Thoracic aorta (tissue), 2 donors: ENCODE data around the gene PISD. TPM values are rescaled to one million over a fixed set of nuclear protein-coding genes. Genes with fewer than 3 reads are reported as not detected.
A peak's percentile ranks its signal among the peaks of the same experiment; 100 is the strongest.

ENCODE experiments used
- ATAC-seq: fragments of 150-250 bp; one replicate; pipeline ENCODE4 v1.8.0; 2017; ENCODE audit warnings: low read depth; ENCODE audit not compliant: insufficient number of reproducible peaks, low FRiP score
- DNase-seq: peaks from one replicate; pipeline ENCODE4 v3.0.0-alpha.2; 2020; ENCODE audit warnings: low spot score
- H3K27ac ChIP-seq, 2 donors: fragments of 200-600 bp; sonication (generic); 1 replicate in 1 of 2; 2 replicates in 1 of 2; pipeline ENCODE4 v1.5.1; 2016; ENCODE audit warnings: mild to moderate bottlenecking in 2 of 2, moderate library complexity in 2 of 2
- H3K27me3 ChIP-seq: fragments of 200-600 bp; sonication (generic); replicated peaks from 2 replicates; pipeline ENCODE4 v1.6.0; 2016; ENCODE audit warnings: mild to moderate bottlenecking; ENCODE audit not compliant: insufficient read depth
- H3K36me3 ChIP-seq: fragments of 200-600 bp; sonication (generic); one replicate; pipeline ENCODE4 v1.5.1; 2016
- H3K4me1 ChIP-seq, 2 donors: fragments of 200-600 bp; sonication (generic); 1 replicate in 1 of 2; 2 replicates in 1 of 2; pipeline versions ENCODE4 v1.5.1 to v1.6.0; 2016; ENCODE audit warnings: low read depth in 2 of 2, mild to moderate bottlenecking in 1 of 2; ENCODE audit not compliant: control insufficient read depth in 1 of 2
- H3K4me3 ChIP-seq: fragments of 200-600 bp; sonication (generic); 2 replicates; pipeline ENCODE4 v1.5.1; 2016; ENCODE audit warnings: mild to moderate bottlenecking
- H3K9me3 ChIP-seq: fragments of 200-600 bp; sonication (generic); 2 replicates; pipeline ENCODE4 v1.5.1; 2016
- total RNA-seq, 2 donors: library from RNA; depleted of rRNA; stranded (reverse); fragments of >200 nt; gene quantifications; one replicate each; pipeline versions ENCODE4 v1.1.0 to v1.2.3, GENCODE V29; 2016
- TF ChIP-seq, protein P1 (sequence below): fragments of 200-600 bp; sonication (generic); IDR thresholded peaks from one replicate; pipeline ENCODE4 v1.5.1; 2019; ENCODE audit warnings: antibody characterized with exemption

Gene PISD
- total RNA-seq, 2 donors from 2014 or later: 41.4 to 54.9 TPM

DNA sequence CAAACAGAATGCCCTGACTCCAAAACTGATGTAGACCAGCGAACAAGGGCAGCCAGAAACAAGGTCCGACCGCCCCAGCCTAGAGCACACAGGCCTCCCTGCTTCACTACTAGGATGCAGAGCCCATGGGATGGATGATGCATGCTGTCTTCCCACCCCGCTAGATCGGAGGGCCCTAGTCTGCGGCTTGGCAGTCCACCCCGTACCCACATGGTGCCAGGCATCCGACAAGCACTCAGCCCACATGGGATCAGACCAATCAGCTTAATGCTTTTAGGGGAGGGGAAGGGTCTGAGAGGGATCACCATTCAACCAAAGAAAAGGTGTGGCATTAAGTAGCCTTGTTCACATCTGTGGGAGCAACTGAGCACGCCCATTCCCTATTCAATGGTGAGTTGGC, 30.6 kb downstream of the PISD start:
- Histone ChIP-seq H3K36me3 (no peaks in the 10 kb centered on the region), H3K4me3 (peak overlapping the region; percentile 95), H3K27me3 (no peaks in the 10 kb centered on the region), H3K9me3 (no peaks in the 10 kb centered on the region), H3K4me1 (peaks cover 11 to 28% of the 10 kb centered on the region in 2 donors), H3K27ac (peak overlapping the region; percentile 82 to 84)
- DNase-seq (no peak), ATAC-seq (no peak)
- TF ChIP-seq, protein P1, sequence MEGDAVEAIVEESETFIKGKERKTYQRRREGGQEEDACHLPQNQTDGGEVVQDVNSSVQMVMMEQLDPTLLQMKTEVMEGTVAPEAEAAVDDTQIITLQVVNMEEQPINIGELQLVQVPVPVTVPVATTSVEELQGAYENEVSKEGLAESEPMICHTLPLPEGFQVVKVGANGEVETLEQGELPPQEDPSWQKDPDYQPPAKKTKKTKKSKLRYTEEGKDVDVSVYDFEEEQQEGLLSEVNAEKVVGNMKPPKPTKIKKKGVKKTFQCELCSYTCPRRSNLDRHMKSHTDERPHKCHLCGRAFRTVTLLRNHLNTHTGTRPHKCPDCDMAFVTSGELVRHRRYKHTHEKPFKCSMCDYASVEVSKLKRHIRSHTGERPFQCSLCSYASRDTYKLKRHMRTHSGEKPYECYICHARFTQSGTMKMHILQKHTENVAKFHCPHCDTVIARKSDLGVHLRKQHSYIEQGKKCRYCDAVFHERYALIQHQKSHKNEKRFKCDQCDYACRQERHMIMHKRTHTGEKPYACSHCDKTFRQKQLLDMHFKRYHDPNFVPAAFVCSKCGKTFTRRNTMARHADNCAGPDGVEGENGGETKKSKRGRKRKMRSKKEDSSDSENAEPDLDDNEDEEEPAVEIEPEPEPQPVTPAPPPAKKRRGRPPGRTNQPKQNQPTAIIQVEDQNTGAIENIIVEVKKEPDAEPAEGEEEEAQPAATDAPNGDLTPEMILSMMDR: no peak

DNA sequence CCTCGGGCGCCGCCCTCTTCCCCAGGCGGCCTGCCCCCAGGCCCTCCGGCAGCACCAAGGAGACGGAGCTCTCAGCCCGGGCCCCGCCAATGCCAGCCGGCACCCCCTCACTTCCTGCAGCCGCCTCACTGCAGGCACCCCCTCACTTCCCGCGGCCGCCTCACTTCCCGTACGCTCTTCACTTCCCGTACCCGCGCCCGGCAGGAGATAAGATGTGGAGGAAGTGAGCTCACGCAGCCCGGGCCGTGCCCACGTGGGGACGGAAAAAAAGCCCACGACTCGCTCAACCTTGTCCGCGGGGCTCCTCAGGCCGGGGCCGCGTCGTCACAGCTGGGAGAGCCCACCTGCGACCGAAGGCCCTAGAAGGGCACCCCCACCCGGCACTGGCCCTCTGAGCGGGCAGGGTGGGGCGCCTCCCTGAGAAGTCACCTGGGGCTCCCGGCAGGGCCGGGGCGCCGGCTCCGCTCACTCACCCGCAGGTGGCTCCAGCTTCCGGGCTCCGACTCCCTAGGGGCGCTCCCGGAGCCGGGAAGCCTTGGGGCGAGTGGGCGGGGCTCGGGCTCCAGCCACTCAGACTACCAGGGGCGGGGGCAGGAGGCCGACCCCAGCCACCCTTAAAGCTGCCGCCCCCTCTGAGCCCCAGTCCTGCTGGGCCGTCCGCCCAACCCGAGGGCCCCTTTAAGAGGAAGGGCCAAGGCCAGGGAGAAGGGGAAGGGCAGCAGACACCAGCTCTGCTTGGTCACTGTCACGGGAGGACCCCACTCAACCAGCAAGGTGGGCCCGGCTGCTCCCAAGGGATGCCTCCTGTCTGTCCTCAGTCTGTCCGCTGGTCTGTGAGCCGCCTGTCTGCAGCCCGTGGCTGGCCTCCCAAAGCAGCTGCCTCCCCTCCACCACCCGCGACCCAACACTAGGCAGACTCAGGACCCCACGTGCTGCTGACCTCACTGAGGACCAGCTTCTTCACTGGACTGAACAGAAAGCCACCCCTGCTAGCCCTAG, 31.4 kb downstream of the PISD start:
- H3K27me3 ChIP-seq: no peaks in the 10 kb centered on the region
- H3K4me1 ChIP-seq: peaks cover 13 to 36% of the 10 kb centered on the region in 2 donors
- no peaks in the 10 kb centered on the region for H3K36me3 ChIP-seq
- peak overlapping the region; percentile 95 for H3K4me3 ChIP-seq
- ATAC-seq: peak; percentile 5
- peak overlapping the region; percentile 82 to 84 for H3K27ac ChIP-seq
- TF ChIP-seq, protein P1: no peak
- H3K9me3 ChIP-seq: no peaks in the 10 kb centered on the region
- DNase-seq: peak; percentile 59

DNA sequence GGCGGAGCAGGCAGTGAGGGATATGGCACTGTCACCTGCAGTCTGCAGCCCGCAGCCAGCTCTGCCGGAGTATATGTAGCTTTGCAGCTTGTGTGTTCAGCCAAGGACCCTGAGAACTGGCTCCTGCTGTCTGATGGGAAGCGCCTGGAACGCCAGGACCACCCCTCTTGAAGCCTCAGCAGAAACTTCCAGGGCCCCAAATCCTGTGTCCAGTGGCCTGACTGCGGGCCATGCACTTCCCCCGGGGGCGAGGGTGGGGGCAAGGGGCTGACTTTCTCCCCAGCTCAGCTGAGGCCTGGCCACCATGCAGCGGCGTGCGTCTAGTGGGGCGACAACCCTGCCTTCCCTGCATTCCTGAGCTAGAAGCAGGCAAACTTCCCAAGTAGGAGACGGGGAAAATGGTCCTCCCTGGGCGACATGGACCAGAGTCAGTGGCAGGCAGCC, 32.3 kb downstream of the PISD start:
- TF ChIP-seq, protein P1: no peak
- Histone ChIP-seq H3K9me3 (no peaks in the 10 kb centered on the region), H3K27me3 (no peaks in the 10 kb centered on the region), H3K4me1 (peaks cover 13 to 42% of the 10 kb centered on the region in 2 donors), H3K27ac (peak overlapping the region; percentile 82 to 84), H3K4me3 (peak overlapping the region; percentile 95), H3K36me3 (no peaks in the 10 kb centered on the region)
- ATAC-seq: no peak
- DNase-seq: no peak

DNA sequence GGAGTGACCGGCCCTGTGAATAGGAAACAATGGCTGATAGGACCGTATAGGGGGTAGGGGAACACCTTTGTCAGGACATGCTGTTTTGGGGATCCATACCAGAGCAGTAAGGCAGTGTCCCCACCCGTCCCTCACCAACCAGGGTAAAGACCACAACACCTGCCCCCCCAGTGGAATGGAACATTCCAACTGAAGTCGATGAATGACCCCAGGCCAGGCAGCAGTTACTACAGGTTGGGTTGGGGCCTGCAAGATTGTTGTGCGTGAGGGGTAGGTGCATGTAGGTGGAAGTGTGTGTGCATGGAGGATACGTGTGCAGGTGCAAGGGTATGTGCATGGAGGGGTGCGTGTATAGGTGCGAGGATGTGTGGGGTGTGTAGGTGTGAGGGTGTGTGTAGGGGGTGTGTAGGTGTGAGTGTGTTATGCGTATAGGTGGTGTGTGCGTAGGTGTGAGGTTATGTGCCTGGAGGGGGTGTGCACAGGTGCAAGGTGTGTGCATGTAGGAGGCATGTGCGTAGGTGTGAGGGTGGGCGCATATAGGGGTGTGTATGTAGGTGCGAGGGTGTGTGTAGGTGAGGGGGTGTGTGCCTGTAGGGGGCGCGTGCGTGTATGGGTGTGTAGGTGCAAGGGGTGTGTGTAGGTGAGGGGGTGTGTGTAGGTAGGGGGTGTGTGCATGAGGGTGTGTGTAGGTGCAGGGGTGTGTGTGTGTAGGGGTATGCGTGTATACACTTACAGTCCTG, 32.9 kb downstream of the PISD start:
- H3K27ac ChIP-seq: no peak overlapping the region
- ATAC-seq (no peak), DNase-seq (no peak)
- no peaks in the 10 kb centered on the region for H3K9me3 ChIP-seq
- no peaks in the 10 kb centered on the region for H3K27me3 ChIP-seq
- H3K36me3 ChIP-seq: no peaks in the 10 kb centered on the region
- peak overlapping the region; percentile 95 for H3K4me3 ChIP-seq
- TF ChIP-seq, protein P1: no peak
- H3K4me1 ChIP-seq: peaks cover 13 to 42% of the 10 kb centered on the region in 2 donors

DNA sequence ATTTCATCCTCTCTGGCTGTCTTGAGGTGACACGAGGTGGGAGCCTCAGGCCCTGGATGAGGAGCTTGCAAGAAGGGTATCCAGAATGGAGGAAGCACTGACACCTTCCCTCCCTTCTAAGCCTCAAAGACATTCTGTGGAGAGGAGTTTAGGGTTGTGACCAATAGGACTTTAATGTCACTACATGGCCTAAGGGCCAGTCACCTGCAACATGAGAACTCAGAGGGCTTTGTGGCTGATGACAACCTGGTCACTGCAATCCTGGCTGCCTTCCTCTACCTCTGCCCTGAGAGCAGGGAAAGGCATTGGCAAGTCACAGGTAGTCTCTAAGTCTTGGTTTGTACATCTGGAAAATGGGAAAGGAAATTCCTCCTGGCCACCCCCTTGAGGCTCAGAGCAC, 33.7 kb downstream of the PISD start:
- H3K4me1 ChIP-seq: peaks cover 13 to 42% of the 10 kb centered on the region in 2 donors
- TF ChIP-seq, protein P1: no peak
- H3K36me3 ChIP-seq: no peaks in the 10 kb centered on the region
- no peaks in the 10 kb centered on the region for H3K9me3 ChIP-seq
- no peak for ATAC-seq
- no peak overlapping the region for H3K27ac ChIP-seq
- H3K4me3 ChIP-seq: no peak overlapping the region
- no peaks in the 10 kb centered on the region for H3K27me3 ChIP-seq
- DNase-seq: no peak
